Fibroblast of mammary gland (primary cell): ENCODE data around the gene SMIM36.

Source experiments
- DNase-seq: peaks from one replicate; pipeline ENCODE4 v3.0.0-alpha.2; 2010; ENCODE audit warnings: low read depth
- H3K4me3 ChIP-seq: 2 replicates; pipeline ENCODE4 v1.5.1; 2011; ENCODE audit warnings: low read depth, mild to moderate bottlenecking, low read length, moderate library complexity; ENCODE audit not compliant: control insufficient read depth
- CTCF ChIP-seq: conservative IDR thresholded peaks from 2 replicates; pipeline ENCODE4 v1.5.1; 2011; ENCODE audit warnings: low read depth, low read length, inconsistent platforms; ENCODE audit not compliant: control insufficient read depth, insufficient read depth

SMIM36 gene

DNA sequence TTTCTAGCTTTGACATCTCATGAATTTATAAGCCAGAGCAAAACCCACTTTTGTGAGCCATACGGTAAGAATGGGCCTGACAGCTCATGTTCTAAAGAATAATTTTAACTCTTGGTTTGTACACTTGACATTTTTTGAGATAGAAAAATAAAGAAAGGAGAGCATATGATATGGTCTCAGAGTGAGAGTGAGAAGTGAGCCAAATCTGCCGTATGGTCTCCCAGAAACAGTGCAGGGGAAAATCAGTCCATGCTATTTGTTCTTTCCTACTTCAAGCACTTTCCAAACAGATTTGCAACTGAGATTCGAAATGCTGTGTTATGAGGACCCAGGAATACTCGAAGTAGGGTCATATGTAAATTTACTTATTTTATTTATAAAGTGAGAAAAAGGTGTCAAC is 20.9 kb downstream of the SMIM36 start:
- H3K4me3 ChIP-seq = no peak overlapping the region
- no peak for TF ChIP-seq CTCF
- no peak for DNase-seq

DNA sequence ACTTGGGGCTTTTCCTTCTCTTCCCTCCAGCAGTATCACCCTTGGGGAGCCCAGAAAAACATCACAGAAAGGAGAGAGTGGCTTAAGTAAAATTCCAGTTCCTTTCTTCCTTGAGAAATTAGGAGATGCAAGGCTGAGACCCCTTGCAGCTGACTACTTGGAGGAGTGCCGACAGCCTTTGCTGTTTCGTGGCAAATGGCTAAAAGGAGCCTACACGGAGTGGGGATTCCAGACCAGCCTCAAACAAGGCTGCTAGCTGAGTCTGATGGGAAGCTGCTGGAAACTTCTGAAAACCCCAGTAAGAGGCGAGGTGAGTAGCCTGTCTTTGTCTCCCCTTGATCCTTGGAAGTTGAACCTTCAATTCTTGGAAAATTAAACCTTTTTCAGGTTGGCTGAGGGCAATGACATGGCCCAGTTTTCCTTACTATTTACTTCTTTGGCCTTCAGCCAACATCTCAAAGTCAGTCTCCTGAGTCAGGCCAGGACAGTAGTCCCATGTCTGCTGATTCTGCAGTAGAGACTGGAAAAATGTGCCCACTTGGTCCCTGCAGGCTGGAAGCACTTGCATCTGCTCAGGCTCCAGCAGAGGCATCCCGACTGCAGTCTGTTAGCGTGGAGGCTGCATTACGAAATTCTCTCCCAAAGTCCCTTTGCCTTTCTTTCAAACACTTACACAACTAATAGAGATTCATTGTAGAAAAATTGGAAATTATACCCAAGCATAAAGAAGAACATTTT is 23.4 kb downstream of the SMIM36 start:
- H3K4me3 ChIP-seq = no peak overlapping the region
- TF ChIP-seq CTCF = no peak
- peak; percentile 35 for DNase-seq

DNA sequence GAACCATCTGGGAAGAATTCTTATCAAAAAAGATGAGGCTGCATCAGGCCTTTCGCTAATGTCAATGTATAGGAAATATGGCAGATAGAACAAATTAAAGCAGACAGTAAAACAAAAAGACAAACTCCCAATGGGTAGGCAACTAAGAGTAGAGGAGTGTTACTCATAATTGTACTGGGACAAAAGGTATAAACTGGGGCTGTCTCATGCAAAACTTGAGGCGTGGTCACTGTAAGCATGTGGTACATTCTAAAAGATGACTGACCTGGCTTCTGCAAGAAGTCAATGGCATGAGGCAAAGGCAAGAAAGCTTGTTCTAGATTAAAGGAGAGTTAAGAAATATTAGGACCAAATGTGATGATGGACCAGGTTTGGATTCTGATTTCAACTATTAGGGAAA is 26.7 kb downstream of the SMIM36 start:
- TF ChIP-seq CTCF = no peak
- no peak overlapping the region for H3K4me3 ChIP-seq
- no peak for DNase-seq

DNA sequence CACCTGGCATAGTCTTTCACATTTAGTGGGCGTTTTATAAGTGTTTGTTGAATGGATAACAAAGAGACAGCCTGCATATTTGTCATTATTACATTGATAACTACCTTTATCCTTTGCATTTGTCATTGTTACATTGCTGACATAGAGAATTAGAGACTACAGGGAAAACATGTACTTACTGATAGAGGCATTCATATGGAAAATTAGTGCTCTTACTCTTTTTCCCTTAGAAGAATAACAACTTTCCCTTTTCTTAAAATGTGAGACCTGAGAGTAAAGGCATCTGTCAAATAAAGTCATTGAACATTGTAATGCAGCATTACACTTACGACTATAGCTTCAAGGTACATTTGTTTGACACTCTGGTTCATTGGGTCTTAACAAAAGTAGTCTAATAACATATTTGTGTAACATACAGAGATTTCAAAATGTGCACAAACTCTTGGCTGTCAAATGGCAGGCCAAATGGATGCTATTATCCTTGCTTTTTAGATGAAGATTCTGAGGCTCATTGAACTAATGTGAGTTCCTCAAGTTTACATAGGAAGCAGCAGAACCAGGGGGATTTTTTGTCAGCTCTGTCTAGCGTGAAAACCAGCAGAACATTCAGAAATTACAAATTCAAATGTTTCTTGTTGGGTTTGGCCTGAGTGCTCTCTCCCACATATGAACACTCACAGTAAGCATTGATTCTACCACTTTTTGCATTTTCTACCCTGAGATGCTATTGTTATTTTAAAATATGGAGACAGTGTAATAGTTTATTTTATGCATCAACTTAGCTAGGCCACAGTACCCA is 28.5 kb downstream of the SMIM36 start:
- no peak for DNase-seq
- TF ChIP-seq CTCF = no peak

DNA sequence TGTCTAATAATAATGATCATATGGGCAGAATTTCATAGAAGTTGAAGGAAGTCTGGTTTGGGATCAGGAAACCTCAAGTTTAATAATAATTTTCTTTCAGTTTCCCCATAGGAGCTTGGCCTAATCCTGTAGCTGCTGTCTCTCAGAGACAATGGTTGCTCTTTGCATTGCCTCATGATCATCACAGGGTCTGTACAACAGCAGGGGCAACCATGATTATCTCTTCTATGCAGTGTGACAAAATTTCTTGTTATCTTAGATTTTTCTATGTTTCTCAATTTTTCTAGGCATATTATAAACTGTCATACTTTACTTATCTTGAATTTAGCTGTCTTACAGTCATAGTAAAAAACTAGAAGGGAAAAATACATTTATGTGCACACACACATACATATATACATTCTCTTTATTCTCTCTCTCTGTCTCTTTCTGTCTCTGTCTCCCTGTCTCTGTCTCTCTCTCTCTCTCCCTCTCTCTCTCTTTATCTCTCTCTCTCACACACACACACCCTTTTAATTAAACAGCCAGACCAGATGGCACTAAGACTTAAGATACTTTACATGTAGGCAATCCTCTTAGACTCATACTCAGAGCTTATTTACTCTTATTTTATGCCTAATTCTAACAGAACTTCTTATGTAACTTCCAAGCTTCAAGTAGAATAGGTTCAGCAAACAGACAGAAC is 30.5 kb downstream of the SMIM36 start:
- DNase-seq = no peak
- no peak for TF ChIP-seq CTCF
- no peak overlapping the region for H3K4me3 ChIP-seq

More for the DNA sequence above, 28.5 kb downstream of the SMIM36 start:
- no peak overlapping the region for H3K4me3 ChIP-seq

GRCh38 chr17:55479903-55480302 is 31.3 kb downstream of the SMIM36 start:
- no peak for DNase-seq
- no peak for TF ChIP-seq CTCF
- H3K4me3 ChIP-seq = no peak overlapping the region
